Esophagus muscularis mucosa (tissue), 4 donors: ENCODE measurements around the gene SLC29A2. TPM values are rescaled to one million over a fixed set of nuclear protein-coding genes. Genes with fewer than 3 reads are reported as not detected.

Experiments used
- DNase-seq: peaks from one replicate; pipeline ENCODE4 v3.0.0-alpha.2; 2017; ENCODE audit errors: extremely low spot score
- H3K27ac ChIP-seq, 4 donors: fragments of 200-600 bp; sonication (generic); replicated peaks in 1 of 4; 1 replicate in 3 of 4; 2 replicates in 1 of 4; pipeline ENCODE4 v1.5.1; 2016 to 2019; ENCODE audit warnings: mild to moderate bottlenecking in 1 of 4
- H3K27me3 ChIP-seq, 4 donors: fragments of 200-600 bp; sonication (generic); one replicate each; pipeline versions ENCODE4 v1.5.1 to v1.6.0; 2016 to 2019
- H3K36me3 ChIP-seq, 4 donors: fragments of 200-600 bp; sonication (generic); one replicate each; pipeline ENCODE4 v1.5.1; 2016 to 2019
- H3K4me1 ChIP-seq, 4 donors: fragments of 200-600 bp; sonication (generic); one replicate each; pipeline ENCODE4 v1.5.1; 2016 to 2019
- H3K4me3 ChIP-seq, 4 donors: fragments of 200-600 bp; sonication (generic); 1 replicate in 2 of 4; 2 replicates in 2 of 4; pipeline ENCODE4 v1.5.1; 2016 to 2019; ENCODE audit warnings: mild to moderate bottlenecking in 4 of 4, moderate library complexity in 1 of 4
- H3K9me3 ChIP-seq, 4 donors: fragments of 200-600 bp; sonication (generic); 1 replicate in 3 of 4; 2 replicates in 1 of 4; pipeline ENCODE4 v1.5.1; 2016 to 2019
- EP300 ChIP-seq: sonication (generic); formaldehyde crosslinking; IDR thresholded peaks from one replicate; pipeline ENCODE4 v1.6.1; 2017; ENCODE audit warnings: antibody characterized with exemption
- POLR2A ChIP-seq: fragments of 450-650 bp; IDR thresholded peaks from one replicate; pipeline ENCODE4 v1.6.1; 2017; ENCODE audit warnings: antibody characterized with exemption, moderate library complexity, mild to moderate bottlenecking, low read depth
- POLR2AphosphoS5 ChIP-seq, 2 donors: sonication (generic); formaldehyde crosslinking; IDR thresholded peaks; one replicate each; pipeline ENCODE4 v1.6.1; 2017; ENCODE audit warnings: antibody characterized with exemption in 2 of 2
- WGBS: methylation state at CpG from one replicate; pipeline ENCODE4 v1.1.5; 2018; 5-methylcytosine and 5-hydroxymethylcytosine counted together
- intact Hi-C: fragments of 100-400 bp; cut with DNase I; formaldehyde crosslinking; loops from one replicate; pipeline ENCODE4 v1.15.1; 2023
- total RNA-seq, 4 donors: library from RNA; depleted of rRNA; stranded (reverse); fragments of >200 nt; gene quantifications; one replicate each; pipeline versions ENCODE4 v1.1.0 to v1.2.1, GENCODE V29; 2016
- TF ChIP-seq, protein P1 (sequence below), 3 experiments: fragments of 200-600 bp in 2 of 3; fragments of 450-650 bp in 1 of 3; sonication (generic) in 2 of 3; IDR thresholded peaks; one replicate each; pipeline ENCODE4 v1.5.1; 2017 to 2019; ENCODE audit warnings: antibody characterized with exemption in 3 of 3, mild to moderate bottlenecking in 2 of 3, moderate library complexity in 1 of 3

SLC29A2 gene
- total RNA-seq, 4 donors from 2014 or later, result 0.50 to 3.6 (median 1.7) TPM

DNA sequence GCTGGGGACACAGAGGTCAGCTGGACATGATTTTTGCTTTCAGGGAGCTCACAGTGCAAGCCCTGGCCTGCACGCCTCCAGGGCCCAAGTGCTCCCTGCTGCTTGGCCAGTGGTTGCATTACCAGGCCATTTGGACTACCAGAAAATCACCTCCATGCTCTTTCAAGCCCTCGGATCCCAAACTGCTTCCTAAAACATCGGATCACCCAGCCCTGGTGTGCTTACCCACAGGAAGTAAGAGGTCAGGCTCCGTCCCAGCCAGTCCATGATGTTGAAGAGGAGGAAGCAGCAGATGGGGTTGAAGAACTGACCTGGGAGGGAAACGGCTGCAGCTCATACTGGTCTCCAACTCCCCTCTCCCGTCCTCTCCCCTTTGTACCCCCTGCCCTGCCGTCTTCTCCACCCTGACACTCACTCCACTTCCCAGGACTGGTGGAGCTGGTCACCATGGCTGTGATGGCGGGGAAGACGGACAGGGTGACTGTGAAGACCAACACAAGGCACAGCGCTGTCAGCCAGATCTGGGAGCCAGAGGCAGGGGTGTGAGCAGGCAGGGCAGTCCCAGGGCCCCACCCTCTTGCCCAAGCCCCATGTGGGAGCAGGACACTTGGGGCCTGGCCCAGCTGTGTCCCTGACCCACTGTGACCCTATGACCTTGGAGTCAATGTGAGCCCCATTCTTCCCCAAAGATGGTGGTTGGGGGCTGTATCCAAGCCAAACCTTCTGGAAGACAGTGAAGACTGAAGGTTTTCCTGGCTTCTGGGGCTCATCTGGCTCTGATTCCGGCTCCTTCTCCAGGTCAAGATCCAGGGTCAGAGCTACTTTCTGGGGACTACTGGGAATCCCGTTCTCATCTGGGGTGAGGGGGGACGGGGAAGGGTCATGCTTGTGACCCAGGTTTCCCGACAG is 5.6 kb downstream of the SLC29A2 start:
- Histone ChIP-seq H3K27me3 (peaks cover 0 to 2% (median 0%) of the 10 kb centered on the region in 4 donors), H3K9me3 (no peaks in the 10 kb centered on the region), H3K36me3 (peaks cover 0 to 15% (median 0%) of the 10 kb centered on the region in 4 donors), H3K4me3 (no peak overlapping the region), H3K27ac (no peak overlapping the region), H3K4me1 (peaks cover 3 to 16% (median 11%) of the 10 kb centered on the region in 4 donors)
- WGBS, result 71% methylated on average over 14 of the region's 14 CpGs
- TF ChIP-seq POLR2A (no peak), POLR2AphosphoS5 (IDR thresholded peaks at IDR 0.05) (no peak), EP300 (no peak)
- TF ChIP-seq, protein P1, sequence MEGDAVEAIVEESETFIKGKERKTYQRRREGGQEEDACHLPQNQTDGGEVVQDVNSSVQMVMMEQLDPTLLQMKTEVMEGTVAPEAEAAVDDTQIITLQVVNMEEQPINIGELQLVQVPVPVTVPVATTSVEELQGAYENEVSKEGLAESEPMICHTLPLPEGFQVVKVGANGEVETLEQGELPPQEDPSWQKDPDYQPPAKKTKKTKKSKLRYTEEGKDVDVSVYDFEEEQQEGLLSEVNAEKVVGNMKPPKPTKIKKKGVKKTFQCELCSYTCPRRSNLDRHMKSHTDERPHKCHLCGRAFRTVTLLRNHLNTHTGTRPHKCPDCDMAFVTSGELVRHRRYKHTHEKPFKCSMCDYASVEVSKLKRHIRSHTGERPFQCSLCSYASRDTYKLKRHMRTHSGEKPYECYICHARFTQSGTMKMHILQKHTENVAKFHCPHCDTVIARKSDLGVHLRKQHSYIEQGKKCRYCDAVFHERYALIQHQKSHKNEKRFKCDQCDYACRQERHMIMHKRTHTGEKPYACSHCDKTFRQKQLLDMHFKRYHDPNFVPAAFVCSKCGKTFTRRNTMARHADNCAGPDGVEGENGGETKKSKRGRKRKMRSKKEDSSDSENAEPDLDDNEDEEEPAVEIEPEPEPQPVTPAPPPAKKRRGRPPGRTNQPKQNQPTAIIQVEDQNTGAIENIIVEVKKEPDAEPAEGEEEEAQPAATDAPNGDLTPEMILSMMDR (IDR thresholded peaks at IDR 0.05), result no peak
- DNase-seq, result no peak
- intact Hi-C loops, result no loop called here

DNA sequence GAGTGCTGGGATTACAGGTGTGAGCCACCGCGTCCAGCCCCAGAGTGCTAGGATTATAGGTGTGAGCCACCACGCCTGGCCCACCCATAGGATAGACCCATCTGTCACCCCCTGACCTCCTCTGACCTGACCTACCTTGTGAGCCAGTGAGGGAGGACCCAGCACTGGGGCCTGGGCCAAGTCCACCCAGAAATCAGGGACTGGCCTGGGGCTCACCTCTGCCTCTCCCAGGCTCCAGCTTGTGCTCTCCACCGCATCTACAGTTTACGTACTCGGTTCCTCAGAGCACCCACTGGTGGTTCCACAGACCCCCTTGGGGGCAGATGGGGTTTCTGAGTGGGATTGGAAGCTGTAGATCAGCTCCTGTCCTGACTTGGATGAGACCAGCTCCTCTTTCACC is 6.4 kb downstream of the SLC29A2 start:
- H3K4me3 ChIP-seq, result no peak overlapping the region
- no peak for TF ChIP-seq EP300
- TF ChIP-seq POLR2A, result no peak
- TF ChIP-seq, protein P1 (IDR thresholded peaks at IDR 0.05), result no peak
- no peak for TF ChIP-seq POLR2AphosphoS5 (IDR thresholded peaks at IDR 0.05)
- intact Hi-C loops, result no loop called here
- H3K36me3 ChIP-seq, result peaks cover 0 to 15% (median 0%) of the 10 kb centered on the region in 4 donors
- H3K27me3 ChIP-seq, result no peaks in the 10 kb centered on the region
- 90% methylated on average over 6 of the region's 6 CpGs for WGBS
- H3K27ac ChIP-seq, result no peak overlapping the region
- H3K9me3 ChIP-seq, result no peaks in the 10 kb centered on the region
- H3K4me1 ChIP-seq, result peaks cover 0 to 9% (median 4%) of the 10 kb centered on the region in 4 donors
- DNase-seq, result no peak

DNA sequence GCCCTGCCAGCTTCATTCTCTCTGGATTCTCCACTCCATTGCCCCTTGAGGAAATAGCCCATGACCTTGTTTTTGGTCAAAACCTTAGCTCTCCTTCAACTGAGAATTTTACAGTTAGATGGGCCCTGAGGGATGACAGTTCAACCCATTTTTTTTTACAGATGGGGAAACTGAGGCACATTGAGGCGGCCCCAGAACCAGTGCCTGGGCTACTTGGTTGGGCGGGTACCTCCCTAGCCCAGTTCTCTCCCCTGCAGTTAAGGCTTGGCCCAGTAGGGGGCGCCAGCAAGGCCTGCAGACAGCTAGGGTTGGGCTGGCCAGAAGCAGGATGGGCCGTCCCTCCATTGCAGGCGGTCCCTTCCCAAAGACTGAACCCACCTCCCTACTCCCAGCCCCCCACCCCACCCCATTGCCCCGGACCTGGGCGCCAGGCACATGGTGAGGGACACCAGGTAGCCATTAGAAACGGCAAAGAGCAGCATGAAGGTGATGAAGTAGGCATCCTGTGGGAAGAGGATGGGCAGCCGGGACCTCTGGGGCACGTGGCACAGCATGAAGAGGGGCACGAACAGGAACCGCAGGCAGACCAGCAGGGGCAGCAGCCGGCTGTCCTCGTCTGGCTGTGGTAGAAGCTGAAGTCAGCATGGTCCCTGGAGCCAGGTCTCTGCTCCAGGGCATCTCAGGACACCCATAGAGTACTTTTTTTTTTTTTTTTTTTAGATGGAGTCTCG is 7.6 kb downstream of the SLC29A2 start:
- Histone ChIP-seq H3K27ac (no peak overlapping the region), H3K27me3 (no peaks in the 10 kb centered on the region), H3K4me1 (peaks cover 0 to 3% (median 0%) of the 10 kb centered on the region in 4 donors), H3K36me3 (peaks cover 0 to 13% (median 0%) of the 10 kb centered on the region in 4 donors), H3K4me3 (no peak overlapping the region), H3K9me3 (no peaks in the 10 kb centered on the region)
- no peak for DNase-seq
- WGBS, result 82% methylated on average over 11 of the region's 15 CpGs
- intact Hi-C loops, result no loop called here
- no peak for TF ChIP-seq EP300
- TF ChIP-seq, protein P1 (IDR thresholded peaks at IDR 0.05), result peak; percentile 10 to 52 (median 20)
- no peak for TF ChIP-seq POLR2A
- TF ChIP-seq POLR2AphosphoS5 (IDR thresholded peaks at IDR 0.05), result no peak

DNA sequence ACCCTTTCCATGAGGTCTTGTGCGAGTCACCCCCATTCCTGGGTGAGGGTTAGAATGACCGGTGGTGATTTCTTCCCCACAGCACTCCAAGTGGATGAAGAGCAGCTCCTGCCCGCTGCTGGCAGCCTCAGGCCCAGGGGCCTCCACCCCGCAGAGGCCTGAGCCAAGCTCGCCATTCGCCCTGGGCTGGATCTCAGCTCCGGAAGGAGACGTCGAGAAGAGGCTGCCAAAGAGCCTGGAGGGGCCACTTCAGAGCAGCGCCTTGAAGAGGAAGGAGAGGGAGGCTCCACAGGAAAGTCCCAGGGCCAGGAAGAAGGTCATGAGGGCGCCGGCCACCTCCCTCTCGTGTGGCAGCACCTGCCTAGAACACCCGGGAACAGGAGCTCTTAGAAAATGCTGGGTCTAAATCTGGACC is 8.4 kb downstream of the SLC29A2 start:
- intact Hi-C loops, result no loop called here
- DNase-seq, result no peak

More for the DNA sequence above, 8.4 kb downstream of the SLC29A2 start:
- 79% methylated on average over 10 of the region's 14 CpGs for WGBS
- Histone ChIP-seq H3K36me3 (peaks cover 0 to 5% (median 0%) of the 10 kb centered on the region in 4 donors), H3K27ac (no peak overlapping the region), H3K4me1 (peaks cover 0 to 3% (median 0%) of the 10 kb centered on the region in 4 donors), H3K9me3 (no peaks in the 10 kb centered on the region), H3K4me3 (no peak overlapping the region), H3K27me3 (no peaks in the 10 kb centered on the region)
- TF ChIP-seq POLR2AphosphoS5 (IDR thresholded peaks at IDR 0.05) (no peak), POLR2A (no peak), EP300 (no peak)
- TF ChIP-seq, protein P1 (IDR thresholded peaks at IDR 0.05), result no peak
